ENCODE data around the gene REV3L.

GRCh38 chr6:111450087-111450486 is 32.9 kb downstream of the REV3L start:
- TF ChIP-seq CTCF (IDR thresholded peaks at IDR 0.05): no peak
- TF ChIP-seq ZFX (IDR thresholded peaks at IDR 0.05; ENCODE audit: borderline replicate concordance): no peak
